ENCODE results near the gene KLHL10. TPM values are rescaled to one million over a fixed set of nuclear protein-coding genes. Genes with fewer than 3 reads are reported as not detected.
A peak's percentile ranks its signal among the peaks of the same experiment; 100 is the strongest.

The KLHL10 gene
- total and polyA plus RNA-seq, 2 of the 13 experiments (the other 11 are each of a cell fraction or from before 2014, with no cell fraction given) = 0.04 to 0.08 TPM

GRCh38 chr17:41811549-41812380, 25.9 kb upstream of the KLHL10 start, which contains the start of gene P3H4 (continued):
- TF ChIP-seq TBP (CRISPR knock-in tag; IDR thresholded peaks at IDR 0.05) (0 out of 2 replicates have a peak, but pooled peaks have one; percentile 18), CBX1 (IDR thresholded peaks at IDR 0.05; ENCODE audit: low read depth) (no peak), CENPX (CRISPR knock-in tag; IDR thresholded peaks at IDR 0.05) (no peak), ZNF432 (CRISPR knock-in tag; IDR thresholded peaks at IDR 0.05; ENCODE audit: borderline replicate concordance) (no peak), CCAR2 (optimal IDR thresholded peaks at IDR 0.05; ENCODE audit: low read depth, low read length) (no peak), FOXK1 (CRISPR knock-in tag; IDR thresholded peaks at IDR 0.05; ENCODE audit: borderline replicate concordance, low read depth) (no peak), RBM22 (optimal IDR thresholded peaks at IDR 0.05; ENCODE audit: low read length) (no peak), CSRNP2 (CRISPR knock-in tag; conservative IDR thresholded peaks at IDR 0.05; ENCODE audit: low read depth) (no peak; the same call in 1 of the 2 replicates), SMC3 (IDR thresholded peaks at IDR 0.05; ENCODE audit: low read length) (no peak), FOXM1 (CRISPR knock-in tag; IDR thresholded peaks at IDR 0.05) (no peak), ZNF468 (CRISPR knock-in tag; IDR thresholded peaks at IDR 0.05) (no peak), ZSCAN22 (CRISPR knock-in tag; IDR thresholded peaks at IDR 0.05) (no peak), ZNF367 (CRISPR knock-in tag; IDR thresholded peaks at IDR 0.05; ENCODE audit: borderline replicate concordance) (no peak; the same call in 1 of the 2 replicates), ZNF138 (CRISPR knock-in tag; IDR thresholded peaks at IDR 0.05; ENCODE audit: low read depth) (peak; percentile 85; the same call in 1 of the 2 replicates), EP300 (IDR thresholded peaks at IDR 0.05; ENCODE audit: low read depth in 2 of 2, low read length in 2 of 2) (peak; percentile 15 to 41; a peak in 1 of 4 replicates), EP300 (CRISPR knock-in tag; IDR thresholded peaks at IDR 0.05; ENCODE audit: borderline replicate concordance) (no peak), MZF1 (CRISPR knock-in tag; IDR thresholded peaks at IDR 0.05; ENCODE audit: borderline replicate concordance) (no peak), ZNF101 (CRISPR knock-in tag; IDR thresholded peaks at IDR 0.05; ENCODE audit: borderline replicate concordance, low read depth) (no peak), KLF9 (CRISPR knock-in tag; IDR thresholded peaks at IDR 0.05; ENCODE audit: low read depth) (no peak), NR2F1 (CRISPR knock-in tag; IDR thresholded peaks at IDR 0.05) (peak in 1 of 2 experiments; percentile 8; a peak in 1 of 4 replicates), MLXIP (CRISPR knock-in tag; IDR thresholded peaks at IDR 0.05; ENCODE audit: borderline replicate concordance) (no peak), ARHGAP35 (CRISPR knock-in tag; IDR thresholded peaks at IDR 0.05; ENCODE audit: borderline replicate concordance) (no peak; the same call in 1 of the 2 replicates), TCF12 (IDR thresholded peaks at IDR 0.05) (no peak), TCF12 (CRISPR knock-in tag; IDR thresholded peaks at IDR 0.05) (peak; percentile 96), SMAD9 (CRISPR knock-in tag; IDR thresholded peaks at IDR 0.05) (no peak), ZSCAN29 (CRISPR knock-in tag; conservative IDR thresholded peaks at IDR 0.05) (no peak; the same call in 1 of the 2 replicates), RFX1 (IDR thresholded peaks at IDR 0.05) (no peak)
